Measurements from ENCODE around the gene KDM2B. TPM values are rescaled to one million over a fixed set of nuclear protein-coding genes. Genes with fewer than 3 reads are reported as not detected.

KDM2B gene
- total and polyA plus RNA-seq, 10 of the 15 experiments (the other 5 are each of a cell fraction or from before 2014, with no cell fraction given), result 13.6 to 124 (median 40.4) TPM

- CTCF ChIA-PET, result interaction anchor here (1.2 kb wide), 1 partner anchor 10 kb away, joined by 3 read pairs; no protein-coding TSS in a partner anchor
- in situ Hi-C loops (cut with MboI) (no loop called here), intact Hi-C loops (cut with micrococcal nuclease; ENCODE audit: unreplicated experiment) (no loop called here)
- no peak overlapping the region for H3K27ac ChIP-seq (ENCODE audit: control insufficient read depth, insufficient read depth)
- H4K20me1 ChIP-seq (ENCODE audit: control insufficient read depth, insufficient read depth), result peaks cover 4% of the 10 kb centered on the region; the same call in 1 of the 2 replicates
- no peak overlapping the region for H3K4me3 ChIP-seq
- no peaks in the 10 kb centered on the region for H3K27me3 ChIP-seq (replicated peaks in 1 of 2; ENCODE audit: control insufficient read depth in 2 of 2, insufficient read depth in 2 of 2, low read length in 1 of 2)
- H3K36me3 ChIP-seq (ENCODE audit: control insufficient read depth in 2 of 2, insufficient read depth in 2 of 2, low read length in 1 of 2), result peaks cover 0 to 1% of the 10 kb centered on the region in 2 experiments; a peak in 2 of 4 replicates
- FAIRE-seq, result no peak
- no TSS peak for BruUV-seq (replicated peaks)
- no peak overlapping the region for H2AFZ ChIP-seq (ENCODE audit: control insufficient read depth, low read depth, low read length)
- DNase-seq (ENCODE audit: low read depth, low spot score), result no peak
- POLR2A ChIA-PET, result no interaction called here
- no peaks in the 10 kb centered on the region for H3K9me3 ChIP-seq (replicated peaks; ENCODE audit: control insufficient read depth, insufficient read depth, low read length)
- ATAC-seq, result no peak
- H3K4me1 ChIP-seq (ENCODE audit: control insufficient read depth, insufficient read depth, low read length), result peaks cover 2% of the 10 kb centered on the region; the same call in 1 of the 2 replicates
- 83% methylated on average over 7 of the region's 7 CpGs for WGBS (ENCODE audit: insufficient coverage, insufficient replicate concordance, low lambda C conversion rate, missing lambda C conversion rate)
- TF ChIP-seq MTA2 (IDR thresholded peaks at IDR 0.05; ENCODE audit: low read depth) (no peak), FOS (IDR thresholded peaks at IDR 0.05; ENCODE audit: borderline replicate concordance, extremely low read depth, insufficient read length) (no peak), POLR2A (IDR thresholded peaks at IDR 0.05; ENCODE audit: low read depth, low read length) (no peak), ZZZ3 (IDR thresholded peaks at IDR 0.05; ENCODE audit: control insufficient read depth, insufficient read length, low read depth) (no peak), ZNF207 (IDR thresholded peaks at IDR 0.05; ENCODE audit: borderline replicate concordance) (no peak), WRNIP1 (IDR thresholded peaks at IDR 0.05; ENCODE audit: borderline replicate concordance, low read depth, low read length) (no peak), CEBPZ (IDR thresholded peaks at IDR 0.05; ENCODE audit: low read depth, low read length) (no peak), PRDM15 (CRISPR knock-in tag; IDR thresholded peaks at IDR 0.05) (no peak), RAD21 (IDR thresholded peaks at IDR 0.05; ENCODE audit: insufficient read depth, low read depth, low read length) (no peak), HDGF (IDR thresholded peaks at IDR 0.05) (no peak), TARDBP (IDR thresholded peaks at IDR 0.05; ENCODE audit: borderline replicate concordance) (no peak), MEF2A (IDR thresholded peaks at IDR 0.05; ENCODE audit: insufficient read depth, low read depth, low read length) (no peak), MLLT1 (IDR thresholded peaks at IDR 0.05) (no peak)
- no peak overlapping the region for H3K9ac ChIP-seq (ENCODE audit: control insufficient read depth, insufficient read depth, low read length)
- peaks cover 8% of the 10 kb centered on the region for H3K79me2 ChIP-seq (ENCODE audit: control insufficient read depth, insufficient read depth, low read length)
- SMC1A ChIA-PET (ENCODE audit: uncharacterized antibody, unreplicated experiment), result no interaction called here
- H3K4me2 ChIP-seq (ENCODE audit: control insufficient read depth, insufficient read depth), result no peak overlapping the region
- RAD21 ChIA-PET (ENCODE audit: unreplicated experiment), result interaction anchor here (0.6 kb wide), 1 partner anchor 441 kb away, joined by 4 read pairs; no protein-coding TSS in a partner anchor
These were observed 108.5 kb downstream of the KDM2B start for GRCh38 chr12:121472150-121472905.

Measured in GM12878 (cell line).